A673 (cell line): Measurements from ENCODE around the gene SMIM12. TPM values are rescaled to one million over a fixed set of nuclear protein-coding genes. Genes with fewer than 3 reads are reported as not detected.

Source experiments
- BruUV-seq: library from RNA; stranded (reverse); fragments of 400-500 nt; replicated peaks from 2 replicates; lab custom pipeline; 2021; lab: Mats Ljungman, UMichigan
- CTCF ChIA-PET: fragments of 300-600 bp; sonication (Branson Sonifier 250); formaldehyde crosslinking; loops from one replicate; lab custom pipeline; 2022; ENCODE audit warnings: antibody characterized with exemption; lab: Charles Lee
- POLR2A ChIA-PET: fragments of 300-600 bp; sonication (Branson Sonifier 250); formaldehyde crosslinking; loops from one replicate; lab custom pipeline; 2022; ENCODE audit warnings: antibody characterized with exemption; ENCODE audit not compliant: low non-redundant PET; lab: Charles Lee
- DNase-seq: peaks from one replicate; pipeline ENCODE4 v3.0.0-alpha.2; 2015; ENCODE audit warnings: low spot score
- H3K27ac ChIP-seq: fragments of 200-600 bp; sonication (generic); 2 replicates; pipeline ENCODE4 v1.5.1; 2016; ENCODE audit warnings: mixed run types, low read depth, mild to moderate bottlenecking, mixed read lengths, antibody characterized with exemption, low read length; ENCODE audit not compliant: poor library complexity, severe bottlenecking
- H3K27me3 ChIP-seq: fragments of 200-600 bp; sonication (generic); replicated peaks from 2 replicates; pipeline ENCODE4 v1.6.1; 2017; ENCODE audit warnings: mixed run types, low read depth, mild to moderate bottlenecking, mixed read lengths, antibody characterized with exemption, low read length; ENCODE audit not compliant: insufficient read depth, poor library complexity
- H3K36me3 ChIP-seq: fragments of 200-600 bp; sonication (generic); 2 replicates; pipeline ENCODE4 v1.6.1; 2016; ENCODE audit warnings: mixed run types, mild to moderate bottlenecking, mixed read lengths, antibody characterized with exemption, low read length; ENCODE audit not compliant: insufficient read depth, poor library complexity, severe bottlenecking
- H3K4me1 ChIP-seq: fragments of 200-600 bp; sonication (generic); 2 replicates; pipeline ENCODE4 v1.6.1; 2017; ENCODE audit warnings: mixed run types, mild to moderate bottlenecking, mixed read lengths, antibody characterized with exemption, low read length; ENCODE audit not compliant: insufficient read depth, poor library complexity, severe bottlenecking
- H3K4me3 ChIP-seq: fragments of 200-600 bp; sonication (generic); 2 replicates; pipeline ENCODE4 v1.5.1; 2016; ENCODE audit warnings: low read depth, mixed run types, mild to moderate bottlenecking, mixed read lengths, low read length; ENCODE audit not compliant: poor library complexity, severe bottlenecking
- H3K9me3 ChIP-seq: fragments of 200-600 bp; sonication (generic); 2 replicates; pipeline ENCODE4 v1.6.1; 2016; ENCODE audit warnings: mixed run types, low read depth, mild to moderate bottlenecking, mixed read lengths, antibody characterized with exemption, low read length; ENCODE audit not compliant: poor library complexity, severe bottlenecking
- EZH2 ChIP-seq: fragments of 200-600 bp; sonication (generic); IDR thresholded peaks from 2 replicates; pipeline ENCODE4 v1.6.1; 2017; ENCODE audit warnings: borderline replicate concordance, low read depth, mild to moderate bottlenecking, mixed read lengths, antibody characterized with exemption, low read length; ENCODE audit not compliant: poor library complexity, severe bottlenecking
- intact Hi-C: fragments of 100-400 bp; cut with micrococcal nuclease; formaldehyde crosslinking; loops from one replicate; pipeline ENCODE4 v1.10.0; 2022; ENCODE audit not compliant: unreplicated experiment
- total RNA-seq: library from RNA; stranded (reverse); gene quantifications from 2 replicates; pipeline ENCODE4 v1.2.3, GENCODE V29; 2021
- TF ChIP-seq, protein P1 (sequence below): fragments of 300-800, 200-600 bp; sonication (generic); conservative IDR thresholded peaks from 2 replicates; pipeline ENCODE4 v1.5.1; 2017; ENCODE audit warnings: low read depth, mild to moderate bottlenecking, antibody characterized with exemption, low read length, moderate library complexity, mixed read lengths

SMIM12 gene
- total RNA-seq, 1 experiment from 2014 or later: 37.5 TPM

GRCh38 chr1:34887593-34887992 is 28.0 kb upstream of the SMIM12 start:
- H3K27ac ChIP-seq: no peak overlapping the region
- H3K36me3 ChIP-seq: no peaks in the 10 kb centered on the region
- intact Hi-C loops: no loop called here
- no peak overlapping the region for H3K4me3 ChIP-seq
- ChIA-PET POLR2A (no interaction called here), CTCF (no interaction called here)
- peaks cover 7% of the 10 kb centered on the region for H3K4me1 ChIP-seq
- BruUV-seq: no TSS peak
- H3K27me3 ChIP-seq: peaks cover 53% of the 10 kb centered on the region
- DNase-seq: no peak
- peaks cover 6% of the 10 kb centered on the region for H3K9me3 ChIP-seq
- TF ChIP-seq, protein P1, sequence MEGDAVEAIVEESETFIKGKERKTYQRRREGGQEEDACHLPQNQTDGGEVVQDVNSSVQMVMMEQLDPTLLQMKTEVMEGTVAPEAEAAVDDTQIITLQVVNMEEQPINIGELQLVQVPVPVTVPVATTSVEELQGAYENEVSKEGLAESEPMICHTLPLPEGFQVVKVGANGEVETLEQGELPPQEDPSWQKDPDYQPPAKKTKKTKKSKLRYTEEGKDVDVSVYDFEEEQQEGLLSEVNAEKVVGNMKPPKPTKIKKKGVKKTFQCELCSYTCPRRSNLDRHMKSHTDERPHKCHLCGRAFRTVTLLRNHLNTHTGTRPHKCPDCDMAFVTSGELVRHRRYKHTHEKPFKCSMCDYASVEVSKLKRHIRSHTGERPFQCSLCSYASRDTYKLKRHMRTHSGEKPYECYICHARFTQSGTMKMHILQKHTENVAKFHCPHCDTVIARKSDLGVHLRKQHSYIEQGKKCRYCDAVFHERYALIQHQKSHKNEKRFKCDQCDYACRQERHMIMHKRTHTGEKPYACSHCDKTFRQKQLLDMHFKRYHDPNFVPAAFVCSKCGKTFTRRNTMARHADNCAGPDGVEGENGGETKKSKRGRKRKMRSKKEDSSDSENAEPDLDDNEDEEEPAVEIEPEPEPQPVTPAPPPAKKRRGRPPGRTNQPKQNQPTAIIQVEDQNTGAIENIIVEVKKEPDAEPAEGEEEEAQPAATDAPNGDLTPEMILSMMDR: no peak
- no peak for TF ChIP-seq EZH2

DNA sequence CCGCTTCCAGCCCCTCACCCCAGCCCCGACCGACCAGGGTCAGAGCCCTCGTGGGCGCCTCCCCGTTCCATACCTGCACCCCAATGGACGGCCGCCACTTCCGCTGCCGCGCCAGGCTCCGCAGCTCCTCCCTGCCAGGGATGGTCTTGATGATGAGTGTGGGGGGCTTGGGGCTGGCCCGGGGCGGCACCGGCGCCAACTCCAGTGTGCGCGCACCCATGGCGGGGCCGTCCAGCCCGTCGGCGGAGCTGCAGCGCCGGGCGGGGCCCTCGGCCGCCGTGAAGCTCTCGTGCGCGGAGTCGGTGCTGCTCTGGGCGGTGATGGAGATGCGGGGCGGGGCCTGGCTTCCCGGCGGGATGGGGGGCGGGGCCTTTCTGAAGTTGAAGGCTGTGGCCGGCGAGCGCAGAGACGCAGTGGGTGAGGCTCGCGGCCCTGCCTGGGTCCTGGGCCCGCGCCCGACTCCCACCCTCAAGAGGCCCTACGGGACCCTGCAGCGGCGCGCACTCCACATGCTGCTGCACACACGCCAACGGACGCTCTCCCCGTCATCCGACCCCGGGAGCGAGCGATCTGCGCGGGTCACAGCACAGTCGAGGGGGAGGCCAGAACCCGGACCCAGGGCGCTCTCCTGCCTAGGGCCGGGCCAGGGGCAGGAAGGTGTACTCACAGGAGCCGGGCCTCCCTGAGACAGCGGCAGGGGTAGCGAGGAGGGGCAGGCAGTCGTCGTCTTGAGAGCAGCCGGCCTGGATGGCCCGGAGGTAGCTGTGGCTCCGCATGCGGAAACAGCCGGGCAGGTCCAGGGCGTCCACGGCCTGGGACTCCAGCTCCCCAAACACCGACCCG is 26.1 kb upstream of the SMIM12 start:
- POLR2A ChIA-PET: no interaction called here
- intact Hi-C loops: no loop called here
- H3K27ac ChIP-seq: no peak overlapping the region
- CTCF ChIA-PET: no interaction called here
- H3K4me3 ChIP-seq: peak overlapping the region; percentile 27
- H3K27me3 ChIP-seq: peaks cover 67% of the 10 kb centered on the region
- H3K36me3 ChIP-seq: no peaks in the 10 kb centered on the region
- peak; percentile 44 for DNase-seq
- no TSS peak for BruUV-seq
- TF ChIP-seq, protein P1: no peak
- TF ChIP-seq EZH2: peak; percentile 65
- peaks cover 7% of the 10 kb centered on the region for H3K4me1 ChIP-seq
- no peaks in the 10 kb centered on the region for H3K9me3 ChIP-seq

GRCh38 chr1:34884961-34885360 is 25.4 kb upstream of the SMIM12 start:
- ChIA-PET POLR2A (no interaction called here), CTCF (no interaction called here)
- Histone ChIP-seq H3K27me3 (peaks cover 68% of the 10 kb centered on the region), H3K27ac (no peak overlapping the region), H3K4me1 (peaks cover 7% of the 10 kb centered on the region), H3K36me3 (no peaks in the 10 kb centered on the region), H3K4me3 (no peak overlapping the region), H3K9me3 (no peaks in the 10 kb centered on the region)
- no TSS peak for BruUV-seq
- intact Hi-C loops: no loop called here
- DNase-seq: no peak
- no peak for TF ChIP-seq EZH2
- TF ChIP-seq, protein P1: no peak
